ENCODE results near the gene CNTF.

DNA sequence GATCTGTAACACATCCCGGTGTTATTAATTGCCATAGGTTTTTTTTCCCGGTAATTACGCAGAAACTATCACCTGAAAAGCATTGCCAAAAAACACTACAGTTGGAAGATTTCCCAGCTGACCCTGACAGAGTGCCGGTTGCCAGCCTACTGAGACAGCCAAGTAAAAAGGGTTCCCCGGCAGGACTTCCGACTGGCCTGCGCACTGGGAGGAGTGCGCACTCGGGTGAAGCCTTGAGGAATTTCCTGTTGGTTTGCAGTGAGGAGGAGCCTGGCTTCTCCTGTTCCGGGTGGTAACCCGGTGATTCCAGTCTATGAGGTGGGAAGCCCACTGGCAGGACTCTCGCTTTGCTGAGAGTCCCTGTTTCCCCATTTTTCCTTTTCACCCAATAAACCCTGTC lies 52.1 kb downstream of the CNTF start:
- TF ChIP-seq POLR2A (IDR thresholded peaks at IDR 0.05; ENCODE audit: low read length), result no peak
- no peak for TF ChIP-seq GATA1 (IDR thresholded peaks at IDR 0.05; ENCODE audit: low read depth, low read length)
